GM10248 (cell line): Measurements from ENCODE around the gene GPRIN3.

ENCODE experiments used
- CTCF ChIA-PET: fragments of 300-600 bp; sonication (Branson Sonifier 250); formaldehyde crosslinking; extraction: SDS; loops from one replicate; lab custom pipeline; 2021; ENCODE audit warnings: antibody characterized with exemption; lab: Yijun Ruan, JAX
- POLR2A ChIA-PET: fragments of 350-650 bp; sonication (Branson Sonifier 250); formaldehyde crosslinking; extraction: SDS; loops from one replicate; lab custom pipeline; 2020; ENCODE audit warnings: antibody characterized with exemption; lab: Yijun Ruan, JAX
- DNase-seq: peaks from one replicate; pipeline ENCODE4 v3.0.0; 2012; ENCODE audit errors: extremely low spot score
- CTCF ChIP-seq: IDR thresholded peaks from 2 replicates; pipeline ENCODE4 v1.5.1; 2012; ENCODE audit warnings: mild to moderate bottlenecking, low read depth; ENCODE audit errors: extremely low read depth, missing control alignments, control extremely low read depth

Gene GPRIN3

GRCh38 chr4:89307446-89308160 is at the start of gene GPRIN3:
TSS of gene GPRIN3 (minus strand) at chr4:89307800. CDS start at chr4:89250110, 57,690 bp downstream.
- POLR2A ChIA-PET: no interaction called here

DNA sequence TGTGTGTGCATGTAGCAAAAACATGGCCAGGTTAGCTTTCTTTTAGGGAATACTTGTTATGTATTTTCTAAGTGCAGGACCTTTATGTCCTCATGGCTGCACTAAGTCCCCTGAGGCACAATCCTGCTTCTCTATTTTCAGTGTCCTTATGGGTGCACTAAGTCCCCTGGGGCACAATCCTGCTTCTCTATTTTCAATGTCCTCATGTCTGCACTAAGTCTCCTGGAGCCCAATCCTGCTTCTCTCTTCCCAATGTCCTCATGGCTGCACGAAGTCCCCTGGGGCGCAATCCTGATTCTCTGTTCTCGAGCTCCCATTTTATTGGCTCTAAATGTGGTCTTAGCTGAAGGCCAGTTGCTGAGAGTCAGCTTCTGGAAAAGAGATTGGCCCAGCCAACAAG is 49.7 kb upstream of the GPRIN3 start:
- CTCF ChIA-PET: no interaction called here
- TF ChIP-seq CTCF: no peak
- POLR2A ChIA-PET: no interaction called here
- DNase-seq: no peak

More at GRCh38 chr4:89307446-89308160, at the start of gene GPRIN3:
- CTCF ChIA-PET: interaction anchor here (1.2 to 1.4 kb wide), 2 partner anchors 8 to 16 kb away, joined by 3 to 4 read pairs; no protein-coding TSS in a partner anchor
- TF ChIP-seq CTCF: no peak
- DNase-seq: peak; percentile 31

DNA sequence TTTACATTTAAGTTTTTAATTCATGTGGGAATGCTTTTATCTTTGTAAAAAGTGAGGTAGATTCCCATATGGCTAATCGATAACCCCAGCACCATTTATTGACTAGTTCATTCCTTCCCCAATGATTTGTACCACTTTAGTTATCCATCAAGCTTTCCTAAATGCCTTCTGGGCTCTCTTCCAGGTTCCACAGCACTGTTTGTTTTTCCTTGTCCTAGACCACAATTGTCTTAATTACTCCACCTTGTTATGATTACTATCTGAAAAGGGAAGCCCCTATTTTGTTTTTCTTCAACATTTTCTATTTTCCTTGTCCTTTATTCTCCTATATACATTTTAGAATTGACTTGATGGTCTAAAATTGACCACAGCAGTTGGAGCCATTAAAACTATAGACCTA is 48.5 kb upstream of the GPRIN3 start:
- TF ChIP-seq CTCF: no peak
- no peak for DNase-seq
- CTCF ChIA-PET: no interaction called here
- POLR2A ChIA-PET: no interaction called here

GRCh38 chr4:89353514-89353913 is 45.9 kb upstream of the GPRIN3 start:
- ChIA-PET CTCF (interaction anchor here (1.6 kb wide), 1 partner anchor 13 kb away, joined by 4 read pairs; no protein-coding TSS in a partner anchor), POLR2A (no interaction called here)
- no peak for TF ChIP-seq CTCF
- DNase-seq: no peak

GRCh38 chr4:89352541-89352940 is 44.9 kb upstream of the GPRIN3 start:
- ChIA-PET CTCF (no interaction called here), POLR2A (no interaction called here)
- no peak for DNase-seq
- TF ChIP-seq CTCF: no peak

GRCh38 chr4:89351201-89351600 is 43.6 kb upstream of the GPRIN3 start:
- ChIA-PET CTCF (interaction anchor here (0.9 to 1.7 kb wide), 3 partner anchors 8 to 15 kb away, joined by 3 to 4 read pairs (median 4); no protein-coding TSS in a partner anchor), POLR2A (no interaction called here)
- no peak for DNase-seq
- no peak for TF ChIP-seq CTCF
